Measurements from ENCODE around the gene TAGLN.
A peak's percentile ranks its signal among the peaks of the same experiment; 100 is the strongest.

TAGLN gene

GRCh38 chr11:117223741-117224689 lies 24.8 kb downstream of the TAGLN start:
- in situ Hi-C loops (cut with MboI; ENCODE audit: low pct_unique_long_range_greater_than_20kb, low sequenced_read_pairs) = no loop called here
- no peak for DNase-seq

- in situ Hi-C loops (cut with MboI; ENCODE audit: low pct_unique_long_range_greater_than_20kb, low sequenced_read_pairs) = no loop called here
- DNase-seq = no peak
Observed at GRCh38 chr11:117225553-117226170, 26.5 kb downstream of the TAGLN start.

GRCh38 chr11:117226388-117227385 lies 27.5 kb downstream of the TAGLN start:
- in situ Hi-C loops (cut with MboI; ENCODE audit: low pct_unique_long_range_greater_than_20kb, low sequenced_read_pairs) = no loop called here
- peak; percentile 69 for DNase-seq

- in situ Hi-C loops (cut with MboI; ENCODE audit: low pct_unique_long_range_greater_than_20kb, low sequenced_read_pairs) = no loop called here
- no peak for DNase-seq
Observed at GRCh38 chr11:117228091-117228490, 28.9 kb downstream of the TAGLN start.

GRCh38 chr11:117229411-117229810 lies 30.2 kb downstream of the TAGLN start:
- in situ Hi-C loops (cut with MboI; ENCODE audit: low pct_unique_long_range_greater_than_20kb, low sequenced_read_pairs) = no loop called here
- DNase-seq = no peak

- no peak for DNase-seq
- in situ Hi-C loops (cut with MboI; ENCODE audit: low pct_unique_long_range_greater_than_20kb, low sequenced_read_pairs) = no loop called here
Observed at GRCh38 chr11:117229931-117230285, 30.7 kb downstream of the TAGLN start.

- in situ Hi-C loops (cut with MboI; ENCODE audit: low pct_unique_long_range_greater_than_20kb, low sequenced_read_pairs) = no loop called here
- no peak for DNase-seq
Observed at GRCh38 chr11:117230286-117230961, 31.3 kb downstream of the TAGLN start.

- in situ Hi-C loops (cut with MboI; ENCODE audit: low pct_unique_long_range_greater_than_20kb, low sequenced_read_pairs) = no loop called here
Observed at GRCh38 chr11:117230999-117231841, 32.0 kb downstream of the TAGLN start.

GRCh38 chr11:117231842-117232091 lies 32.6 kb downstream of the TAGLN start, which contains the start of gene PCSK7:
Gene PCSK7, minus strand, starts transcription at chr11:117232073. Its CDS starts 2,229 bp downstream, at chr11:117229844.
- no peak for DNase-seq
- in situ Hi-C loops (cut with MboI; ENCODE audit: low pct_unique_long_range_greater_than_20kb, low sequenced_read_pairs) = no loop called here

More at GRCh38 chr11:117230999-117231841, 32.0 kb downstream of the TAGLN start:
- DNase-seq = no peak

- in situ Hi-C loops (cut with MboI; ENCODE audit: low pct_unique_long_range_greater_than_20kb, low sequenced_read_pairs) = no loop called here
- DNase-seq = peak; percentile 88
Observed at GRCh38 chr11:117232092-117232878, 33.1 kb downstream of the TAGLN start, which contains the start of gene RNF214. Gene RNF214, plus strand, starts transcription at chr11:117232671. Its CDS starts 1,602 bp downstream, at chr11:117234273.

GRCh38 chr11:117232911-117233409 lies 33.8 kb downstream of the TAGLN start:
- in situ Hi-C loops (cut with MboI; ENCODE audit: low pct_unique_long_range_greater_than_20kb, low sequenced_read_pairs) = no loop called here

GRCh38 chr11:117238221-117238620 lies 39.1 kb downstream of the TAGLN start:
- DNase-seq = no peak
- in situ Hi-C loops (cut with MboI; ENCODE audit: low pct_unique_long_range_greater_than_20kb, low sequenced_read_pairs) = no loop called here

More at GRCh38 chr11:117232911-117233409, 33.8 kb downstream of the TAGLN start:
- peak; percentile 14 for DNase-seq

- in situ Hi-C loops (cut with MboI; ENCODE audit: low pct_unique_long_range_greater_than_20kb, low sequenced_read_pairs) = no loop called here
- DNase-seq = no peak
Observed at GRCh38 chr11:117239295-117239694, 40.1 kb downstream of the TAGLN start.

- in situ Hi-C loops (cut with MboI; ENCODE audit: low pct_unique_long_range_greater_than_20kb, low sequenced_read_pairs) = no loop called here
- no peak for DNase-seq
Observed at GRCh38 chr11:117248341-117248740, 49.2 kb downstream of the TAGLN start.

- in situ Hi-C loops (cut with MboI; ENCODE audit: low pct_unique_long_range_greater_than_20kb, low sequenced_read_pairs) = no loop called here
Observed at GRCh38 chr11:117249571-117249970, 50.4 kb downstream of the TAGLN start.

GRCh38 chr11:117251506-117251905 lies 52.3 kb downstream of the TAGLN start:
- in situ Hi-C loops (cut with MboI; ENCODE audit: low pct_unique_long_range_greater_than_20kb, low sequenced_read_pairs) = no loop called here
- no peak for DNase-seq

More at GRCh38 chr11:117249571-117249970, 50.4 kb downstream of the TAGLN start:
- DNase-seq = no peak

GRCh38 chr11:117255966-117256365 lies 56.8 kb downstream of the TAGLN start:
- no peak for DNase-seq

More at GRCh38 chr11:117255966-117256365, 56.8 kb downstream of the TAGLN start:
- in situ Hi-C loops (cut with MboI; ENCODE audit: low pct_unique_long_range_greater_than_20kb, low sequenced_read_pairs) = no loop called here

Data from KBM-7 (cell line).